SK-N-SH treated with all-trans-retinoic acid at 6 μM for 48 hours (cell line): ENCODE measurements around the gene TMEM178B.

Experiments
- ATAC-seq: fragments of 200-7000 bp; cut with Tn5 transposase; 3 replicates; pipeline ENCODE4 v1.9.1; 2020; ENCODE audit warnings: mild to moderate bottlenecking, moderate library complexity
- ARNTL ChIP-seq: fragments of 450-650 bp; formaldehyde crosslinking; IDR thresholded peaks from 2 replicates; pipeline ENCODE4 v1.5.0; 2020; ENCODE audit warnings: low read depth, mild to moderate bottlenecking, moderate library complexity, borderline replicate concordance
- BACH2 ChIP-seq: fragments of 250-450 bp; sonication (Bioruptor Pico); IDR thresholded peaks from 2 replicates; pipeline ENCODE4 v1.9.0; 2021; ENCODE audit warnings: mild to moderate bottlenecking, borderline replicate concordance
- CREB5 ChIP-seq: fragments of 250-450 bp; sonication (Bioruptor Pico); IDR thresholded peaks from 2 replicates; pipeline ENCODE4 v1.5.1; 2020; ENCODE audit warnings: low read depth, mild to moderate bottlenecking, moderate library complexity
- CSDC2 ChIP-seq: fragments of 250-450 bp; sonication (Bioruptor Pico); IDR thresholded peaks from 2 replicates; pipeline ENCODE4 v1.5.0; 2020; ENCODE audit warnings: mild to moderate bottlenecking, moderate library complexity
- GLIS3 ChIP-seq: fragments of 250-450 bp; sonication (Bioruptor Pico); IDR thresholded peaks from 2 replicates; pipeline ENCODE4 v1.5.0; 2020; ENCODE audit warnings: mild to moderate bottlenecking, moderate library complexity
- ISL1 ChIP-seq: fragments of 250-450 bp; sonication (Bioruptor Pico); IDR thresholded peaks from 2 replicates; pipeline ENCODE4 v2.1.2; 2022; ENCODE audit warnings: mild to moderate bottlenecking, moderate library complexity
- OSR1 ChIP-seq: fragments of 250-450 bp; sonication (Bioruptor Pico); IDR thresholded peaks from 2 replicates; pipeline ENCODE4 v1.8.0; 2022; ENCODE audit warnings: moderate library complexity, mild to moderate bottlenecking, inconsistent platforms
- RARB ChIP-seq: fragments of 250-450 bp; sonication (Bioruptor Pico); IDR thresholded peaks from 2 replicates; pipeline ENCODE4 v1.8.0; 2021; ENCODE audit warnings: mild to moderate bottlenecking, moderate library complexity
- SNAI2 ChIP-seq: fragments of 250-450 bp; sonication (Bioruptor Pico); IDR thresholded peaks from 2 replicates; pipeline ENCODE4 v1.5.0; 2020; ENCODE audit warnings: mild to moderate bottlenecking, moderate library complexity
- TCF4 ChIP-seq: fragments of 250-450 bp; sonication (Bioruptor Pico); IDR thresholded peaks from 2 replicates; pipeline ENCODE4 v1.8.0; 2021; ENCODE audit warnings: mild to moderate bottlenecking, moderate library complexity, borderline replicate concordance
- TOX ChIP-seq: fragments of 250-450 bp; sonication (Bioruptor Pico); IDR thresholded peaks from 2 replicates; pipeline ENCODE4 v1.8.0; 2021; ENCODE audit warnings: mild to moderate bottlenecking, moderate library complexity, borderline replicate concordance
- ZC3H10 ChIP-seq: fragments of 250-450 bp; sonication (Bioruptor Pico); IDR thresholded peaks from 2 replicates; pipeline ENCODE4 v1.5.1; 2021; ENCODE audit warnings: mild to moderate bottlenecking, moderate library complexity
- ZFP3 ChIP-seq: fragments of 250-450 bp; sonication (Bioruptor Pico); IDR thresholded peaks from 2 replicates; pipeline ENCODE4 v1.5.0; 2020; ENCODE audit warnings: mild to moderate bottlenecking, moderate library complexity
- ZFP30 ChIP-seq: fragments of 450-650 bp; formaldehyde crosslinking; IDR thresholded peaks from 2 replicates; pipeline ENCODE4 v1.5.0; 2022; ENCODE audit warnings: mild to moderate bottlenecking, moderate library complexity
- ZNF565 ChIP-seq: fragments of 450-650 bp; formaldehyde crosslinking; conservative IDR thresholded peaks from 2 replicates; pipeline ENCODE4 v1.5.0; 2020; ENCODE audit warnings: low read depth, mild to moderate bottlenecking, moderate library complexity
- ZNF8 ChIP-seq: fragments of 450-650 bp; formaldehyde crosslinking; IDR thresholded peaks from 2 replicates; pipeline ENCODE4 v1.5.0; 2020; ENCODE audit warnings: mild to moderate bottlenecking, moderate library complexity
- TF ChIP-seq, protein P1 (sequence below): fragments of 250-450 bp; sonication (Bioruptor Pico); IDR thresholded peaks from 2 replicates; pipeline ENCODE4 v1.5.1; 2021; ENCODE audit warnings: mild to moderate bottlenecking, moderate library complexity
- TF ChIP-seq, protein P2 (sequence below): fragments of 250-450 bp; sonication (Bioruptor Pico); IDR thresholded peaks from 2 replicates; pipeline ENCODE4 v1.5.0; 2020; ENCODE audit warnings: mild to moderate bottlenecking, moderate library complexity
- TF ChIP-seq, protein P3 (sequence below): fragments of 250-450 bp; sonication (Bioruptor Pico); IDR thresholded peaks from 2 replicates; pipeline ENCODE4 v1.8.0; 2021; ENCODE audit warnings: low read depth, mild to moderate bottlenecking, moderate library complexity, borderline replicate concordance

The TMEM178B gene

DNA sequence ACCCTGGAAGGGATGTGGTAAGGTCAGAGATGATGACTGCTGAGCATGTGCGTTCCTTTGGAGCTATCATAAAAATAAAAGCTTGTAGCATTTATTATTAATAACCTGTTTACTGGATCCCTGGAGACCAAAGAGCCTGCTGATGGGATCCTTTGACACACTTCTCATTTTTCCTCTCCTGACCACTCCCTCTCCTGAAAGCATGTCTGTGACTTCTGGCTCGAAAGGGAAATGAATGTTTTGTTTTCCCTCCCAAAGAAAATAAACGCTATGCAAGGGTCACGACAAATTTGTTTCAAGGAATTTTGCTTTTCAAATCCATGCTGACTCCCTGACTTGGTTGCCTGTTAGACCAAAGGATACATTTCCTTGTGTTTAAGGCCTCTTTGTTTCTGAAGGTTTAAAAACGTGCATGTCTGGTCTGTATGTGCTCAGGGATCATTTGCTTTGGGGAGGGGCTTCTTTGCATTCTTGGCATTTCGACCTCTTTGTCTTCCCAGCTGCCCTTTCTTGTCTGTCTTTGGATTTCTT lies 292.3 kb downstream of the TMEM178B start:
- TF ChIP-seq TOX (CRISPR knock-in tag) (no peak), ZFP3 (CRISPR knock-in tag) (no peak), ISL1 (CRISPR knock-in tag) (no peak), SNAI2 (CRISPR knock-in tag) (no peak), CSDC2 (CRISPR knock-in tag) (no peak), TCF4 (no peak)
- TF ChIP-seq, protein P1, sequence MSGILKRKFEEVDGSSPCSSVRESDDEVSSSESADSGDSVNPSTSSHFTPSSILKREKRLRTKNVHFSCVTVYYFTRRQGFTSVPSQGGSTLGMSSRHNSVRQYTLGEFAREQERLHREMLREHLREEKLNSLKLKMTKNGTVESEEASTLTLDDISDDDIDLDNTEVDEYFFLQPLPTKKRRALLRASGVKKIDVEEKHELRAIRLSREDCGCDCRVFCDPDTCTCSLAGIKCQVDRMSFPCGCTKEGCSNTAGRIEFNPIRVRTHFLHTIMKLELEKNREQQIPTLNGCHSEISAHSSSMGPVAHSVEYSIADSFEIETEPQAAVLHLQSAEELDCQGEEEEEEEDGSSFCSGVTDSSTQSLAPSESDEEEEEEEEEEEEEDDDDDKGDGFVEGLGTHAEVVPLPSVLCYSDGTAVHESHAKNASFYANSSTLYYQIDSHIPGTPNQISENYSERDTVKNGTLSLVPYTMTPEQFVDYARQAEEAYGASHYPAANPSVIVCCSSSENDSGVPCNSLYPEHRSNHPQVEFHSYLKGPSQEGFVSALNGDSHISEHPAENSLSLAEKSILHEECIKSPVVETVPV (CRISPR knock-in tag), result no peak
- TF ChIP-seq, protein P2, sequence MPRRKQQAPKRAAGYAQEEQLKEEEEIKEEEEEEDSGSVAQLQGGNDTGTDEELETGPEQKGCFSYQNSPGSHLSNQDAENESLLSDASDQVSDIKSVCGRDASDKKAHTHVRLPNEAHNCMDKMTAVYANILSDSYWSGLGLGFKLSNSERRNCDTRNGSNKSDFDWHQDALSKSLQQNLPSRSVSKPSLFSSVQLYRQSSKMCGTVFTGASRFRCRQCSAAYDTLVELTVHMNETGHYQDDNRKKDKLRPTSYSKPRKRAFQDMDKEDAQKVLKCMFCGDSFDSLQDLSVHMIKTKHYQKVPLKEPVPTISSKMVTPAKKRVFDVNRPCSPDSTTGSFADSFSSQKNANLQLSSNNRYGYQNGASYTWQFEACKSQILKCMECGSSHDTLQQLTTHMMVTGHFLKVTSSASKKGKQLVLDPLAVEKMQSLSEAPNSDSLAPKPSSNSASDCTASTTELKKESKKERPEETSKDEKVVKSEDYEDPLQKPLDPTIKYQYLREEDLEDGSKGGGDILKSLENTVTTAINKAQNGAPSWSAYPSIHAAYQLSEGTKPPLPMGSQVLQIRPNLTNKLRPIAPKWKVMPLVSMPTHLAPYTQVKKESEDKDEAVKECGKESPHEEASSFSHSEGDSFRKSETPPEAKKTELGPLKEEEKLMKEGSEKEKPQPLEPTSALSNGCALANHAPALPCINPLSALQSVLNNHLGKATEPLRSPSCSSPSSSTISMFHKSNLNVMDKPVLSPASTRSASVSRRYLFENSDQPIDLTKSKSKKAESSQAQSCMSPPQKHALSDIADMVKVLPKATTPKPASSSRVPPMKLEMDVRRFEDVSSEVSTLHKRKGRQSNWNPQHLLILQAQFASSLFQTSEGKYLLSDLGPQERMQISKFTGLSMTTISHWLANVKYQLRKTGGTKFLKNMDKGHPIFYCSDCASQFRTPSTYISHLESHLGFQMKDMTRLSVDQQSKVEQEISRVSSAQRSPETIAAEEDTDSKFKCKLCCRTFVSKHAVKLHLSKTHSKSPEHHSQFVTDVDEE (CRISPR knock-in tag), result no peak
- TF ChIP-seq, all 23 proteins: peak for 0
- no peak for ATAC-seq

DNA sequence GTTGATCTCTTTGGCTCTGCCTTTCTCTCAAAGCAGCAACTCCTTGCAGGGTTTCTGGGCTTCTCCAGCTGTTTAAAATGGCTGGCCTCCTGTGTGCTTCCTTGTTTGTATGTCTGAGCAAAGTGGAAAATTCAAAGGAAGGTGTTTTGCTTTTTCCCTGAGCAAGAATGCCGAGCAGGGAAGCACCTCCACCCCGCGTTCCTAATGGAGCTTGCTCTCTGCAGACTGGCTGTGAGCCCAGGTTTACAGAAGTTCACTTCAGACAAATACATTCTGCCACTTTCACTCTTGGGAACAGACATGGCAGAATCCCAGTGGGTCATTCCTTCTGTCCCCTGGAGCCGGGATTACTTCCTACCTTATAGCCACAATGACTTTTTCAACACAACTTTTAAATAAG lies 295.6 kb downstream of the TMEM178B start:
- TF ChIP-seq ISL1 (CRISPR knock-in tag) (no peak), CREB5 (CRISPR knock-in tag) (no peak), GLIS3 (CRISPR knock-in tag) (no peak), ARNTL (CRISPR knock-in tag) (no peak), OSR1 (CRISPR knock-in tag) (no peak), TOX (CRISPR knock-in tag) (no peak), ZFP30 (no peak)
- TF ChIP-seq, protein P2 (CRISPR knock-in tag), result no peak
- TF ChIP-seq, protein P3, sequence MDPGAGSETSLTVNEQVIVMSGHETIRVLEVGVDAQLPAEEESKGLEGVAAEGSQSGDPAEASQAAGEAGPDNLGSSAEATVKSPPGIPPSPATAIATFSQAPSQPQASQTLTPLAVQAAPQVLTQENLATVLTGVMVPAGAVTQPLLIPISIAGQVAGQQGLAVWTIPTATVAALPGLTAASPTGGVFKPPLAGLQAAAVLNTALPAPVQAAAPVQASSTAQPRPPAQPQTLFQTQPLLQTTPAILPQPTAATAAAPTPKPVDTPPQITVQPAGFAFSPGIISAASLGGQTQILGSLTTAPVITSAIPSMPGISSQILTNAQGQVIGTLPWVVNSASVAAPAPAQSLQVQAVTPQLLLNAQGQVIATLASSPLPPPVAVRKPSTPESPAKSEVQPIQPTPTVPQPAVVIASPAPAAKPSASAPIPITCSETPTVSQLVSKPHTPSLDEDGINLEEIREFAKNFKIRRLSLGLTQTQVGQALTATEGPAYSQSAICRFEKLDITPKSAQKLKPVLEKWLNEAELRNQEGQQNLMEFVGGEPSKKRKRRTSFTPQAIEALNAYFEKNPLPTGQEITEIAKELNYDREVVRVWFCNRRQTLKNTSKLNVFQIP (CRISPR knock-in tag), result no peak
- TF ChIP-seq, protein P1 (CRISPR knock-in tag), result no peak
- ATAC-seq, result no peak

DNA sequence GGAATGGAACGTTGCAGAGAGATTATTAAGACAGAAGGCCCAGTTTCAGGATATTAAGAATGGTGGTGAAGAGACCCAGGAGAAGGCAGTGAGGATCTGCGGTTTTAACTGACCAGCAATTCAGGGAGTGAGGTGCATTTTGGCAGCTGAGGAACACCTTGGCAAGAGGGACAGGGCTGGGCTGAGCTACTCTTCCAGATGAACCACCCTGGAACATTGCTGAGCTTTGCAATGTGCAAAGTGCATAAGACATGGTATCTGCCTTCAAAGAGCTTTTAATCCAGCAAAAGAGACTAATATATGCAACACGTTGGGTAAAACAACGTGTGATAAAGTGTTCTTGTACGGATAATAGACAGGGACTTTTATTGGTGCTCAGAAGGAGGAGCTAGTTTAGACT lies 296.3 kb downstream of the TMEM178B start:
- ATAC-seq, result no peak
- TF ChIP-seq RARB (CRISPR knock-in tag) (no peak), ZNF565 (CRISPR knock-in tag) (no peak), ZC3H10 (CRISPR knock-in tag) (no peak), BACH2 (CRISPR knock-in tag) (no peak), CREB5 (CRISPR knock-in tag) (no peak), OSR1 (CRISPR knock-in tag) (no peak), ZNF8 (CRISPR knock-in tag) (no peak)
- TF ChIP-seq, protein P1 (CRISPR knock-in tag), result no peak
- TF ChIP-seq, protein P2 (CRISPR knock-in tag), result no peak
